Activated CD4-positive, alpha-beta T cell treated with anti-CD3 and anti-CD28 coated beads, Interleukin-2, amount 50 U/mL, for 1 hour (primary cell): Measurements from ENCODE around the gene SNRK.

Experiments used
- DNase-seq: peaks from one replicate; pipeline ENCODE4 v3.0.0-alpha.2; 2020

Gene SNRK

GRCh38 chr3:43286115-43286840, at the start of gene SNRK:
Gene SNRK, plus strand, starts transcription at chr3:43286540. Its CDS starts 16,664 bp downstream, at chr3:43303204.
- peak; percentile 94 for DNase-seq

DNA sequence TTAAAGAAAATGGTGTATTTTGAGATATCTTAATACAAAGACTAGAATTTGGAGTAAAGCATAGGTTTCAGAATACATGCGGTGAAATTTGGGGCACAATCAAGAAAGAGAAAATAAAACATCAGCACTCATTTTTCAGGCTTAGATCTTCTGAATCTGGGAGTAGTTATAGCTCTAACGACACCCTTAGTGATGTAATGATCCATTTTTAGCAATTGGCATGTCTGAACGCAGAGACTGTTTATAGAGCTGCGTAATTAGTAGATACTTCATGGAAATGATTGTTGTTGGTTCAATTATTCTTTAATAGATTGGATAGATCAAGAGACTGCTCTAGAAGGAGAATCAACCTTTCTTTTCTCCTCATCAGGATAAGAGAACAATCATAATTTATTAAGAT, 47.5 kb upstream of the SNRK start:
- DNase-seq = no peak

DNA sequence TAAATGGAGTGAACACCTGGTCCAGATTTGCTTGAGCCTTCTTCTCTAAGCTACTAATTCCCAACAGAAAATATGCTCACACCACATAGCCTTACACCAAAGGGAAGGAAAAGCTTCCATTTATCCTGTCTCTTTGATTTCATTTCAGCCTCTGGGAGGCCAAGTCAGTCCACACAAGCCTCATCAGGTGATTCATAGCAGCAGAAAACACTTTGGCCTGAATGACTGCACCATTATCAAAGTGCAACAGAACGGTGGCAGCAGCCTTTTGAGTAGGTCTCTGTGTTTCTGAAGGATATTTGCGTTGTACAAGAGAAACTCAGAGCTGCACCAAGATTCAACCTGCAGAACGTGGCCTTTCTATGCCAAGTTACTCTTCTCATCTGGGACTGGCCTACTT, 46.6 kb upstream of the SNRK start:
- DNase-seq = no peak

DNA sequence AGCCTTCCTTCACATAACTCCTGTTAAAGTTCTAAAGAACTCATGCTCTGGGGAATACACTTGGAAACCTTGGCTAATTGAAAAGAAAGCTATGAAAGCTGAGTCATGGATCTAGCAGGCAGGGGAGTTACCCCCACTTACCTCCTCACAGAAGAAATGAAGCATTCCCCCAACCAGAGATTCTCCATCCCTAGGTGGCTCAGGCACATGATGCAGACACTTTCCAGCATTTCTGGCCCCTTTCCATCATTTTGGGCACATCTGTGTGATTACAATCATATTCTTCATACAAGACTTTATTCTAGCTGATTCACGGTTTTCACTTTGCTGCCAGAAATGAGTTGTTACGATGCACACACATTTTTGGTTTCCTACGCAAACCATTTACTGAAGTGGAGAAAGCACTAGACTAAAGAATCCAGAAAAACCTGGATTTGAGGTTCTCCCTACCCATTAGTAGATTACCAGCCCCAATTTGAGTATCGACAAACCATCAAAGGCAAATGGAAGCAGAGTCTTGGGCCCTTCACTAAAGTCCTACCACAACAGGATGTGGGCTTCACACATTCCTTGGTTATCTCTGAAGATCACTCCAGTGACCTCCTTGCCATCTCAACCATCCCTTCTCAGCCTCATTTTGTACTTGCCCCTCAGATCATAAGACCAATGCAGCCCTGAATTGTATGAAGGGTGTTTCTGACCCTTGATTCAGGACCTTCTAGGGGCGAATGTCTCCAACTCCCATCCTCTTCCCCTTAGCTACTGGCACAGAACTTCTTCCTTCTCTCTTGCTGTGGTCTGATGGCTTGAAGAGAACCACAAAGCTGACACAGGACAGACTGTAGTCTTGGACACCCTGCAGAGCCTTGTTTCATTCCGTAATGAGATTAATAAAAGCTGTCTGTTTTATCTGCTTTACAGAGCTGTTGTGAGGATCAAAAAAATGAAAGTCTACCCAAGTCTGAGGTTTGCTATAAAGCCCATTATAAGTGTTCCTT, 42.5 kb upstream of the SNRK start:
- DNase-seq = no peak

GRCh38 chr3:43244694-43245093, 41.6 kb upstream of the SNRK start:
- DNase-seq = no peak

GRCh38 chr3:43246976-43247375, 39.4 kb upstream of the SNRK start:
- DNase-seq = no peak

GRCh38 chr3:43247561-43248184, 38.7 kb upstream of the SNRK start:
- DNase-seq = no peak

DNA sequence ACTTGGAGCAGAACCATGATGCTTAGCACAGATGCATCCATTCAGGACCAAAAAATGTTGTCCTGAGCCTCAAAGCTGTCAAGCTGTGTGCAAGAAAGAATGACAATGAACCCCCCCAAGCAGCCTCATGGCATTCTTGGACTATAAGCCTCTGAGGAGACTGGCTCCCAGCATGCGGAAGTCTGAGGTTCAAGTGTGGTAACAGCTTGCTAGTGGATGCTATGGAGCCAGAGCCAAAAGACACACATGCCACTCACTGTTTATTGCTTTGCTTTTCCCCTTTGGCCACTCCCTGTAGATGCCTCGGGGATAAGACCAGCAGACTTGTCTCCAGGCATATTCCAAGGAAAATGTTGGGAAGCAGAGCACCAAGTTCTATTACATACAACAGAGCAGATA, 38.2 kb upstream of the SNRK start:
- DNase-seq = no peak

DNA sequence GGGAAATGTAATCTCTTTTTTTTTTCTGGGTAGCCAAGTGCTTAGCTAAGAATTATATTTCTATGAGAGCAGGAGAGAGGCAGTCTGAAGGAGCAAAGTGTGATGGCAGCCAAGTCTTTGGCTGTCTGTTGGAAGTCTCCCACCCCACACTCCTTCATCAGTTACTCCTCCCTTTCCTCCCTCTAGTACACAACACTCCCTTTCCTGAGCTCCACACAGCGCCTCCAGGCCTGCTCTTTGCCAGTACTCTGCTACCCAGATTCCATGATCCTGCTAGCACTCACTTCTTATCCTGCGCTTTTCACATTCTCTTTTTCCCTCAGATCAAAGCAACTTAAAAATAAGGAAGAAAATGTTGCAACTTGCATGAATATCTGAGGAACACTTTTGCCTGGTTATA, 37.4 kb upstream of the SNRK start:
- DNase-seq = no peak

DNA sequence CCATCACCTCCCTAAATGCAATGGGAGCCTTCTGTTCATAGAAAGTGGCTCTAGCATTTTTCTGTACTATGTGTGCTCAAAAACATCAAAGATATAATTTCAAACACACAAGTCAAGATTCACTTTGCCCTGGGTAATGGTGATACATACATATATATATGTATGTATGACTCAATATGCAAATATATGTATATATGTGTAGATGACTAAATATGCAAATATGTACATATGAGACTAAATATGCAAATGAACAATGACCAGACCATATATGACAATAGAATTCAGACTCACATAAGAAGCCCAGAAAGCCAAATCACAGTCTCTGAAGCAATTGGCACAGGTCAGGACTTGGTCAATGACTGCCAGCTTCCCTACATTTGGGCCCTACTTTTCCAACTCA, 36.9 kb upstream of the SNRK start:
- DNase-seq = no peak

- DNase-seq = no peak
Measured at GRCh38 chr3:43253294-43253693, 33.0 kb upstream of the SNRK start.

GRCh38 chr3:43254125-43254524, 32.2 kb upstream of the SNRK start:
- DNase-seq = no peak

DNA sequence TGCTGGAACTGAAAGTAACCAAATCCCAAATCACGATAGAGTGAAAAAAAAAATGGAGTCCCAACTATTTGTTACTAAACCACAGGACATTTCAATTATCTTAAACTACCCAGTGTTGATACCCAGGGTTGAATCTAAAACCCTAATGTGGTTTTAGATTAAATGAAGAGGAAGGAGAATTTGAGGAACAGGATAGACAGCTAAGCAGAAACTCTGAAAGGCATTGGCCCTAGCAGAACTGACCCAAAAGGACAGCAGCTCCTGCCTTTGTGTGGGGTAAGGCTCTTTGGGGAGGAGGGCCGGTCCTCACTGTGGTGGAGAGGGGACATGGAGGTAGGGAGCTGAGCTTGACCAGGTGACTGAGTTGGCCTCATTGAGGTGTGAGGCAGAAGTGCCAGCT, 30.7 kb upstream of the SNRK start:
- no peak for DNase-seq

GRCh38 chr3:43256714-43257461, 29.5 kb upstream of the SNRK start:
- no peak for DNase-seq

DNA sequence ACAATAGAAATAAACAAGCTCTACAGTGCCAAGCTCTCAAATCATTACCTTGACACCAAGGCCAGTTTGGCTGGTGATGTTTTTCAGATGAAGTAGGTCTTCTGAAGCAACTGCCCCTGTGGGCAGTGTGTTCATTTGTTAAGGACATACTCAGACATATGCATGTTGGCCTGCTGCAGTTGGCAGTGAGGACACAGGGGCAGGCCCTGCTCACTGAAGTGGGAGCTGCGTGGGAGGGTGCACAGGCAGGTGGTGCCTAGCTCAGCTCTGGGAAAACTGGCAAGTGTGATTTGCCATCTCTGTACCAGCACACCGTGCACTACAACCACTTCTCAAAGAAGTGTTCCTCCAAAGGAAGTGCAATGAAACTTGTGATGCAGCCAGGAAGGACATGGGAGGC, 28.5 kb upstream of the SNRK start:
- DNase-seq = no peak

GRCh38 chr3:43259626-43260025, 26.7 kb upstream of the SNRK start:
- DNase-seq = no peak

DNA sequence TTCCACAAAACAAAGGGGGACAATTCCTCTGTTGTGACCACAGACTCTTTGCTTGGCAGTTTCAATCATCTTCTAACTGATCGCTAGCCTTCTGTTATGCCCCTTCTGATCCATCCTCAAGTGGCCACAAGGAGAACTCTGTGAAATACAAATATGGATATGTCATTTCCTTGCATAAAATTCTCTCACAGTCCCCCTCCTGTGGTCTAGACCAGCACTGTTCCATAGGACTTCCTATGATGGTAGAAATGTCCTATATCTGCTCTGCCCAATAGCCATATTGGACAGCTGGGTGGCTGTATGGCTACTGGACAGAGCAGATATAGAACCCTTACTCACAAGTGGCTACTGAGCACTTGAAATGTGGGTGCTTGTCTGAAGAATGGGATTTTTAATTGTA, 25.9 kb upstream of the SNRK start:
- DNase-seq = no peak

DNA sequence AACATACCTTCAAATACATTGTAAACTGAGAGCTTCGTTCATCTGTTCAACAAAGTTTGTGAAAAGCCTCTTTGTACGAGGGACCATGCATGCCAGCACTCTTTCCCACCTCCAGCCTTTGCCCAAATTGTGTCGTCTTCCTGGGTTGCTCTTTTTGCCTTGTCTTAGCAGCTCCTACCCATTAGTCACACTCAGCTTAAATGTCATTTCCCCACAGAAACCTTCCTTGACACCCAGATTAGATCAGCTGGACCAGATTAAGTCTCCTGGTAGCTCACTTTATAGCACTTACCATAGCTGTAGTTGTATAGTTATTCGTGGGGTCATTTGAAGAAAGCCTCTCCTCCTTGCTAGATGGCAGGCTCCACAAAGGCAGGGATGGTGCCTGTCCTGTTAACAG, 24.1 kb upstream of the SNRK start:
- DNase-seq = no peak

DNA sequence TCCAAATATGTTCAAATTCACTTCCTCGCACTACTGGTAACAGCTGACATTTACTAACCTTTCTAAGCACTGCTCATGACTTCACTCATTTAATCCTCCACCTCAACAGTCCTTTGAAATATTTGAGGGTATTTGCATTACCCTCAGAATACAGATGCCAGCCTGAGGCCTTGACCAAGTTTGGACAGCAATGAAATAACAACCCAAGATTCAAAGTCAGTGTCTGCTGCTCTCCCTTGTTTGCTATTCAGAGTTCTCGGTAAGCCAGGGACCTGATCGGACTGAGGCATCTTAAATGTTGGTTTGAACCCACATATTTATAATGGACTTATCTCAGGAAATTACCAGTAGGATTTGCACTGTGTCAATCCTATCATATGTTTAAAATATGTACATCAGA, 19.9 kb upstream of the SNRK start:
- DNase-seq = no peak

DNA sequence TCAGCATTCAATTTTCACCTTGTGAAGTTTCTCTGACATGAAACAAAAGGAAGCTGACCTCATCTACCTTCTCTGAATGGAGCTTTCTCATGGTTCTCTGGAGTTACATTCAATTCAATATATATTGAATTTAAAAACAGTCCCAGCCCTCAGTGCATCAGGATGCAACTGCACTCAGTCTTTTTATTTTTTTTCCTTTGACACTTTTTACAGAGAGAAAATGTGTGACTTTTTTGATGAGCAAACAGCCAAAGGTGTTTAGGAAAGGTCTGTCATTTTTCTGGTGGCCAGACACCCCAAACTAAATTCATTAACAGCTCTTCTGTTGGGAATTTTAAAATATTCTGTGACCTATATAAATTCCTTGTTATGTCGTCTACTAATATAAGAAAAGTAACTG, 19.3 kb upstream of the SNRK start:
- no peak for DNase-seq

DNA sequence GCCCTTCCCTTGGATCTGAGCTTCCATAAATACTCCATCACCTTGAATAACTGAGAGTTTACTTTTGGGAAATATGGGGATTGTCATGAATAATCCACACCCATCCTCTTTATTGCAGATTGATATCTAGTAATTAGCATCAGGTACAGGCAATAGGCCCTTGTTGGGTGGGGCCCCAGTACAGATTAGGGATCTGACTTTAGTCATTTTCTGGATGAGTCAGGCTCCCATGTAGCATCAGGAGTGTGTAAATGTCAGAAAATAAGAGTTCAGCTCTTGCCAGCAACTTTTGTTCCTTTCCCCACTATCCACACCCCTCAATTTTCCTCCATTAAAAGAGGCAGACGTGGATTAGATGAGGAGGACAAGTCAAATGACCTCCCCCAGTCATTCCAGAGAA, 17.7 kb upstream of the SNRK start:
- DNase-seq = no peak

- no peak for DNase-seq
Measured at GRCh38 chr3:43270078-43270477, 16.3 kb upstream of the SNRK start.

- no peak for DNase-seq
Measured at GRCh38 chr3:43273416-43273815, 12.9 kb upstream of the SNRK start.
